SK-N-SH (cell line): ENCODE data around the gene BUD23.

ENCODE experiments used
- CHD2 ChIP-seq: fragments of 150-350 bp; IDR thresholded peaks from 2 replicates; pipeline ENCODE4 v1.6.1; 2018; ENCODE audit warnings: low read length; ENCODE audit not compliant: partially characterized antibody
- EP300 ChIP-seq, 2 experiments: IDR thresholded peaks; 2 replicates each; pipeline versions ENCODE4 v1.4.0 to v1.6.1; 2012; ENCODE audit warnings: borderline replicate concordance in 1 of 2, low read depth in 1 of 2, low read length in 1 of 2
- GABPA ChIP-seq: IDR thresholded peaks from 2 replicates; pipeline ENCODE4 v1.4.0; 2012; ENCODE audit warnings: low read depth, mild to moderate bottlenecking
- MXI1 ChIP-seq: IDR thresholded peaks from 2 replicates; pipeline ENCODE4 v1.6.1; 2012; ENCODE audit warnings: mild to moderate bottlenecking, low read depth, low read length, improper control_type of control experiment
- NRF1 ChIP-seq: IDR thresholded peaks from 2 replicates; pipeline ENCODE4 v1.6.1; 2012; ENCODE audit warnings: low read depth, mild to moderate bottlenecking, low read length
- POLR2AphosphoS5 ChIP-seq: IDR thresholded peaks from 2 replicates; pipeline ENCODE4 v1.6.1; 2012; ENCODE audit warnings: low read depth, low read length
- REST ChIP-seq: IDR thresholded peaks from 2 replicates; pipeline ENCODE4 v1.6.1; 2012; ENCODE audit warnings: mild to moderate bottlenecking, low read depth, low read length, moderate library complexity
- SMC3 ChIP-seq: IDR thresholded peaks from 2 replicates; pipeline ENCODE4 v1.6.1; 2012; ENCODE audit warnings: low read depth, low read length, improper control_type of control experiment
- TAF1 ChIP-seq: IDR thresholded peaks from 2 replicates; pipeline ENCODE4 v1.6.1; 2012; ENCODE audit warnings: low read depth, mild to moderate bottlenecking, low read length, moderate library complexity, borderline replicate concordance
- TF ChIP-seq, protein P1 (sequence below): IDR thresholded peaks from 2 replicates; pipeline ENCODE4 v1.4.0; 2012; ENCODE audit warnings: low read depth
- TF ChIP-seq, protein P2 (sequence below): fragments of 200-600 bp; sonication (generic); IDR thresholded peaks from 2 replicates; pipeline ENCODE4 v1.6.1; 2017; ENCODE audit warnings: antibody characterized with exemption, mild to moderate bottlenecking, moderate library complexity

DNA sequence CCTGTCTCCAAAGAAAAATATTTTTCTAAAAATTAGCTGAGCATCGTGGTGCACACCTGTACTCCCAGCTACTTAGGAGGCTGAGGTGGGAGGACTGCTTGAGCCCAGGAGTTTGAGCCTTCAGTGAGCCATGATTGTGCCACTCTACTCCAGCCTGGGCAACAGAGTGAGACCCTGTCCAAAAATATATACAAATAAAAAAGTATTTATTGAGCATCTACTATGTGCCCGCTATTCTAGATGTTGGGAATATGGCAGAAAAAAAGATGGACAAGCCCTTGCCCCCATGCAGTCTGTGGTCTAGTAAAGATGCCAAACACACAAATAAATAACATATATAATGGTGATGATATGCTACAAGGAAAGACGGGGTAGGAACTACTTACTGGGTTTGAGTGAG lies 40.4 kb downstream of the BUD23 start:
- TF ChIP-seq, protein P1, sequence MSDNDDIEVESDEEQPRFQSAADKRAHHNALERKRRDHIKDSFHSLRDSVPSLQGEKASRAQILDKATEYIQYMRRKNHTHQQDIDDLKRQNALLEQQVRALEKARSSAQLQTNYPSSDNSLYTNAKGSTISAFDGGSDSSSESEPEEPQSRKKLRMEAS: no peak
- TF ChIP-seq, protein P2, sequence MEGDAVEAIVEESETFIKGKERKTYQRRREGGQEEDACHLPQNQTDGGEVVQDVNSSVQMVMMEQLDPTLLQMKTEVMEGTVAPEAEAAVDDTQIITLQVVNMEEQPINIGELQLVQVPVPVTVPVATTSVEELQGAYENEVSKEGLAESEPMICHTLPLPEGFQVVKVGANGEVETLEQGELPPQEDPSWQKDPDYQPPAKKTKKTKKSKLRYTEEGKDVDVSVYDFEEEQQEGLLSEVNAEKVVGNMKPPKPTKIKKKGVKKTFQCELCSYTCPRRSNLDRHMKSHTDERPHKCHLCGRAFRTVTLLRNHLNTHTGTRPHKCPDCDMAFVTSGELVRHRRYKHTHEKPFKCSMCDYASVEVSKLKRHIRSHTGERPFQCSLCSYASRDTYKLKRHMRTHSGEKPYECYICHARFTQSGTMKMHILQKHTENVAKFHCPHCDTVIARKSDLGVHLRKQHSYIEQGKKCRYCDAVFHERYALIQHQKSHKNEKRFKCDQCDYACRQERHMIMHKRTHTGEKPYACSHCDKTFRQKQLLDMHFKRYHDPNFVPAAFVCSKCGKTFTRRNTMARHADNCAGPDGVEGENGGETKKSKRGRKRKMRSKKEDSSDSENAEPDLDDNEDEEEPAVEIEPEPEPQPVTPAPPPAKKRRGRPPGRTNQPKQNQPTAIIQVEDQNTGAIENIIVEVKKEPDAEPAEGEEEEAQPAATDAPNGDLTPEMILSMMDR: no peak
- TF ChIP-seq CHD2 (no peak), POLR2AphosphoS5 (no peak), SMC3 (no peak), NRF1 (no peak), TAF1 (no peak), EP300 (IDR thresholded peaks at IDR 0.05; ENCODE audit: borderline replicate concordance in 1 of 2, low read depth in 1 of 2, low read length in 1 of 2) (no peak), MXI1 (no peak), GABPA (no peak), REST (no peak)
